Keratinocyte (primary cell): Measurements from ENCODE around the gene THOC6. TPM values are rescaled to one million over a fixed set of nuclear protein-coding genes. Genes with fewer than 3 reads are reported as not detected.

ENCODE experiments used
- DNase-seq: peaks from one replicate; pipeline ENCODE4 v3.0.0-alpha.2; 2011; ENCODE audit warnings: low read depth, missing footprints, low spot score
- FAIRE-seq: peaks from 2 replicates; lab custom pipeline; 2011; peaks lifted over from hg19 to GRCh38; lab: Jason Lieb, UNC
- H2AFZ ChIP-seq: 2 replicates; pipeline ENCODE4 v1.6.0; 2012; ENCODE audit warnings: low read length, control low read depth, inconsistent platforms; ENCODE audit not compliant: control insufficient read depth
- H3K27ac ChIP-seq: 2 replicates; pipeline ENCODE4 v1.5.1; 2011; ENCODE audit warnings: low read length; ENCODE audit not compliant: control insufficient read depth, insufficient read depth
- H3K27me3 ChIP-seq: 3 replicates; pipeline ENCODE4 v1.6.0; 2011; ENCODE audit warnings: low read length; ENCODE audit not compliant: control insufficient read depth, insufficient read depth; ENCODE audit errors: extremely low read depth
- H3K36me3 ChIP-seq, 2 experiments: 2 replicates in 1 of 2; 3 replicates in 1 of 2; pipeline ENCODE4 v1.5.1; 2011; ENCODE audit warnings: low read length in 2 of 2, mild to moderate bottlenecking in 1 of 2; ENCODE audit not compliant: control insufficient read depth in 2 of 2, insufficient read depth in 2 of 2; ENCODE audit errors: extremely low read depth in 1 of 2
- H3K4me1 ChIP-seq: 3 replicates; pipeline ENCODE4 v1.5.1; 2011; ENCODE audit warnings: low read length; ENCODE audit not compliant: control insufficient read depth, insufficient read depth; ENCODE audit errors: extremely low read depth
- H3K4me2 ChIP-seq: 3 replicates; pipeline ENCODE4 v1.6.0; 2011; ENCODE audit warnings: low read depth, low read length; ENCODE audit not compliant: control insufficient read depth, insufficient read depth; ENCODE audit errors: extremely low read depth
- H3K4me3 ChIP-seq, 3 experiments: fragments of 200-600 bp in 1 of 3; sonication (generic) in 1 of 3; 2 replicates in 2 of 3; 3 replicates in 1 of 3; pipeline ENCODE4 v1.5.1; 2011 to 2016; ENCODE audit warnings: low read length in 3 of 3, mild to moderate bottlenecking in 3 of 3, control low read depth in 2 of 3, inconsistent platforms in 1 of 3, low read depth in 1 of 3, mixed read lengths in 1 of 3, mixed run types in 1 of 3, moderate library complexity in 1 of 3; ENCODE audit not compliant: control insufficient read depth in 2 of 3, insufficient read depth in 2 of 3; ENCODE audit errors: extremely low read depth in 1 of 3
- H3K79me2 ChIP-seq: 2 replicates; pipeline ENCODE4 v1.6.0; 2012; ENCODE audit warnings: low read length; ENCODE audit not compliant: control insufficient read depth, insufficient read depth
- H3K9ac ChIP-seq: 3 replicates; pipeline ENCODE4 v1.6.0; 2011; ENCODE audit warnings: low read length; ENCODE audit not compliant: control insufficient read depth, insufficient read depth; ENCODE audit errors: extremely low read depth
- H3K9me1 ChIP-seq: 3 replicates; pipeline ENCODE4 v1.6.0; 2011; ENCODE audit warnings: low read length; ENCODE audit not compliant: control insufficient read depth, insufficient read depth; ENCODE audit errors: extremely low read depth
- H3K9me3 ChIP-seq: 2 replicates; pipeline ENCODE4 v1.5.1; 2012; ENCODE audit warnings: low read depth, low read length; ENCODE audit not compliant: control insufficient read depth
- H4K20me1 ChIP-seq: 3 replicates; pipeline ENCODE4 v1.6.0; 2011; ENCODE audit warnings: low read length; ENCODE audit not compliant: control insufficient read depth, insufficient read depth; ENCODE audit errors: extremely low read depth
- EZH2 ChIP-seq: IDR thresholded peaks from one replicate; pipeline ENCODE4 v1.6.1; 2012; ENCODE audit warnings: inconsistent platforms, mild to moderate bottlenecking, low read length, moderate library complexity
- dilution Hi-C: fragments of 300-500 bp; cut with MboI; formaldehyde crosslinking; loops from one replicate; pipeline ENCODE4 v1.7.0; 2020; ENCODE audit warnings: low sequenced_read_pairs; ENCODE audit not compliant: extremely low pct_ligation_motif_present
- polyA plus RNA-seq, 5 experiments: library from polyadenylated mRNA; depleted of rRNA in 3 of 5; stranded (reverse) in 3 of 5; stranded (forward) in 1 of 5; unstranded in 1 of 5; fragments of >200 nt; gene quantifications; 1 replicate in 1 of 5; 2 replicates in 3 of 5; 3 replicates in 1 of 5; pipeline versions ENCODE4 v1.2.1 to v1.2.3, GENCODE V29; 2011 to 2012; ENCODE audit warnings: missing spikeins in 2 of 5, low read depth in 1 of 5, low replicate concordance in 1 of 5
- TF ChIP-seq, protein P1 (sequence below), 3 experiments: IDR thresholded peaks in 1 of 3; conservative IDR thresholded peaks in 1 of 3; optimal IDR thresholded peaks in 1 of 3; 2 replicates in 2 of 3; 3 replicates in 1 of 3; pipeline versions ENCODE3 to v1.5.1; 2011; ENCODE audit warnings: low read length in 3 of 3, mild to moderate bottlenecking in 3 of 3, moderate library complexity in 2 of 3, control low read depth in 1 of 3, inconsistent platforms in 1 of 3; ENCODE audit not compliant: insufficient read depth in 2 of 3; ENCODE audit errors: extremely low read depth in 1 of 3

The THOC6 gene
- polyA plus RNA-seq, 1 donor (not counting 4 experiments of a cell fraction or from before 2014, with no cell fraction given), result 10.3 TPM

DNA sequence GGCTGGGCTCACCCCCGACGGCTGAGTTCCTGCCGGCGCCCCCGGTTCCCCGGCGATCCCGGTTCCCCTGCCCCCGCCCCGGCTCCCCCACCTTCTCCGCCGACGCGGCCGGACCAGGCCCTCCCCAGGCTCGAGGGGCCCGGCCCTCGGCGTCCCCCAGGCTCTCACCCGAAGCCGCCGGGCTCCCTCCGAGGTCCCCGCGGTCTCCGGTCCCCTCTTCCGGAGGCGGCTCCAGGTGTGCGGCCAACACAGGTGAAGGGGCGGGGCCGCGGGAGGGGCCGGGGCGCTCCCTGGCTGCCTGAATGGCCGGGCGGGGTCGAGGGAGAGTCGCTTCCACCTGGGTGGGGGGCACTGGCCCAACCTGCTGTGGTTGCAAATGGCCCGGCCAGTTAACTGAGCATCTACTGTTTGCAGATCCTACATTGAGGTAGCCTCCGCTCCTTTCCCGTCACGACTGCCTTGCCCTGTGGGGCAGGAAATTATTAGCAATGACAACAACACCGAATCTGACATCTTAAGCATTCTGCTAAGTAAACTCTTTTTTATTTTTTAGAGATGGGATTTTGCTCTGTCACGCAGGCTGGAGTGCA lies 13.0 kb downstream of the THOC6 start, which contains the start of gene BICDL2:
BICDL2 (minus strand) TSS at position 219 of the 590 bp plus-strand sequence. CDS start 1,448 bp downstream, outside the sequence.
- Histone ChIP-seq H3K4me1 (peaks cover 6% of the 10 kb centered on the region), H3K9ac (peak within 1 kb of the TSS; percentile 28)

GRCh38 chr16:3038256-3038655 lies 14.4 kb downstream of the THOC6 start:
- Histone ChIP-seq H3K4me1 (peaks cover 6% of the 10 kb centered on the region), H3K9me1 (no peaks in the 10 kb centered on the region), H4K20me1 (no peaks in the 10 kb centered on the region), H3K9me3 (no peaks in the 10 kb centered on the region), H3K27ac (no peak overlapping the region), H3K79me2 (no peaks in the 10 kb centered on the region), H2AFZ (no peak overlapping the region), H3K4me2 (no peak overlapping the region), H3K4me3 (no peak overlapping the region), H3K27me3 (peaks cover 37% of the 10 kb centered on the region), H3K9ac (no peak overlapping the region), H3K36me3 (no peaks in the 10 kb centered on the region)
- dilution Hi-C loops, result no loop called here
- no peak for DNase-seq
- peak; percentile 52 for FAIRE-seq
- TF ChIP-seq, protein P1, sequence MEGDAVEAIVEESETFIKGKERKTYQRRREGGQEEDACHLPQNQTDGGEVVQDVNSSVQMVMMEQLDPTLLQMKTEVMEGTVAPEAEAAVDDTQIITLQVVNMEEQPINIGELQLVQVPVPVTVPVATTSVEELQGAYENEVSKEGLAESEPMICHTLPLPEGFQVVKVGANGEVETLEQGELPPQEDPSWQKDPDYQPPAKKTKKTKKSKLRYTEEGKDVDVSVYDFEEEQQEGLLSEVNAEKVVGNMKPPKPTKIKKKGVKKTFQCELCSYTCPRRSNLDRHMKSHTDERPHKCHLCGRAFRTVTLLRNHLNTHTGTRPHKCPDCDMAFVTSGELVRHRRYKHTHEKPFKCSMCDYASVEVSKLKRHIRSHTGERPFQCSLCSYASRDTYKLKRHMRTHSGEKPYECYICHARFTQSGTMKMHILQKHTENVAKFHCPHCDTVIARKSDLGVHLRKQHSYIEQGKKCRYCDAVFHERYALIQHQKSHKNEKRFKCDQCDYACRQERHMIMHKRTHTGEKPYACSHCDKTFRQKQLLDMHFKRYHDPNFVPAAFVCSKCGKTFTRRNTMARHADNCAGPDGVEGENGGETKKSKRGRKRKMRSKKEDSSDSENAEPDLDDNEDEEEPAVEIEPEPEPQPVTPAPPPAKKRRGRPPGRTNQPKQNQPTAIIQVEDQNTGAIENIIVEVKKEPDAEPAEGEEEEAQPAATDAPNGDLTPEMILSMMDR (optimal IDR thresholded peaks at IDR 0.05 in 1 of 3, IDR thresholded peaks at IDR 0.05 in 1 of 3, conservative IDR thresholded peaks at IDR 0.05 in 1 of 3; ENCODE audit: extremely low read depth in 1 of 3, insufficient read depth in 2 of 3, low read length in 3 of 3), result no peak
- TF ChIP-seq EZH2, result no peak

More for the DNA sequence above, 13.0 kb downstream of the THOC6 start, which contains the start of gene BICDL2:
- H3K9me3 ChIP-seq, result no peaks in the 10 kb centered on the region
- TF ChIP-seq, protein P1 (optimal IDR thresholded peaks at IDR 0.05 in 1 of 3, IDR thresholded peaks at IDR 0.05 in 1 of 3, conservative IDR thresholded peaks at IDR 0.05 in 1 of 3; ENCODE audit: extremely low read depth in 1 of 3, insufficient read depth in 2 of 3, low read length in 3 of 3), result no peak
- TF ChIP-seq EZH2, result peak; percentile 61
- no peak within 1 kb of the TSS for H3K27ac ChIP-seq
- H4K20me1 ChIP-seq, result no peaks in the 10 kb centered on the region
- FAIRE-seq (no peak), DNase-seq (no peak)
- peaks cover 37% of the 10 kb centered on the region for H3K27me3 ChIP-seq
- H3K4me2 ChIP-seq, result peak within 1 kb of the TSS; percentile 60
- H3K4me3 ChIP-seq, result peak within 1 kb of the TSS in 2 of 3 experiments; percentile 32 to 47
- dilution Hi-C loops, result no loop called here
- H3K9me1 ChIP-seq, result no peaks in the 10 kb centered on the region
- H3K36me3 ChIP-seq, result no peaks in the 10 kb centered on the region
- peak within 1 kb of the TSS; percentile 22 for H2AFZ ChIP-seq
- H3K79me2 ChIP-seq, result no peaks in the 10 kb centered on the region
